ENCODE results near the gene NNT.

- TF ChIP-seq CTCF (IDR thresholded peaks at IDR 0.05) (no peak), ZFX (IDR thresholded peaks at IDR 0.05; ENCODE audit: borderline replicate concordance) (no peak)
Observed at GRCh38 chr5:43613370-43613769, 10.4 kb downstream of the NNT start.

All from 22Rv1 (cell line).